OCI-LY1 (cell line): ENCODE data around the gene RFC1.
"Not testable (repeated sequence)": the region's sequence is repeated elsewhere in the genome, so short reads cannot be mapped to it uniquely, and the experiment has no call there.

Source experiments
- H2AFZ ChIP-seq: fragments of 200-600 bp; sonication (generic), shearing (Covaris generic); 2 replicates; pipeline ENCODE4 v1.6.0; 2014; ENCODE audit warnings: antibody characterized with exemption, mild to moderate bottlenecking, low read length
- H3F3A ChIP-seq: fragments of 200-600 bp; sonication (generic), shearing (Covaris generic); 2 replicates; pipeline ENCODE4 v1.6.0; 2014; ENCODE audit warnings: mild to moderate bottlenecking, antibody characterized with exemption, low read length, moderate library complexity; ENCODE audit not compliant: insufficient read depth
- H3K27ac ChIP-seq: fragments of 200-600 bp; sonication (generic); 2 replicates; pipeline ENCODE4 v1.5.1; 2014; ENCODE audit warnings: low read length, mixed run types, mild to moderate bottlenecking, low read depth; ENCODE audit not compliant: poor library complexity, severe bottlenecking
- H3K27me3 ChIP-seq: fragments of 200-600 bp; sonication (generic); 2 replicates; pipeline ENCODE4 v1.6.0; 2014; ENCODE audit warnings: antibody characterized with exemption, mild to moderate bottlenecking, low read length, moderate library complexity; ENCODE audit not compliant: insufficient read depth
- H3K36me3 ChIP-seq: fragments of 200-600 bp; sonication (generic); 2 replicates; pipeline ENCODE4 v1.6.1; 2014; ENCODE audit warnings: mild to moderate bottlenecking, antibody characterized with exemption, low read length, moderate library complexity, mixed read lengths; ENCODE audit not compliant: insufficient read depth
- H3K4me1 ChIP-seq: fragments of 200-600 bp; sonication (generic); 2 replicates; pipeline ENCODE4 v1.5.1; 2014; ENCODE audit warnings: mild to moderate bottlenecking, low read length, moderate library complexity; ENCODE audit not compliant: insufficient read depth, severe bottlenecking
- H3K4me2 ChIP-seq: fragments of 200-600 bp; sonication (generic), shearing (Covaris generic); 2 replicates; pipeline ENCODE4 v1.6.1; 2014; ENCODE audit warnings: low read length
- H3K4me3 ChIP-seq: fragments of 200-600 bp; sonication (generic); 2 replicates; pipeline ENCODE4 v1.5.1; 2014; ENCODE audit warnings: low read length, low read depth, mild to moderate bottlenecking, mixed read lengths; ENCODE audit not compliant: poor library complexity, severe bottlenecking
- H3K79me2 ChIP-seq: fragments of 200-600 bp; shearing (Covaris generic); 2 replicates; pipeline ENCODE4 v1.6.1; 2016; ENCODE audit warnings: mixed run types, low read length, mixed read lengths; ENCODE audit not compliant: insufficient read depth
- H3K9ac ChIP-seq: fragments of 200-600 bp; sonication (generic), shearing (Covaris generic); 2 replicates; pipeline ENCODE4 v1.6.1; 2014; ENCODE audit warnings: mild to moderate bottlenecking, low read length, mixed read lengths
- H3K9me2 ChIP-seq: fragments of 200-600 bp; sonication (generic), shearing (Covaris generic); 2 replicates; pipeline ENCODE4 v1.6.1; 2014; ENCODE audit warnings: low read depth, mild to moderate bottlenecking, low read length, mixed read lengths
- H3K9me3 ChIP-seq: fragments of 200-600 bp; shearing (Covaris generic); 2 replicates; pipeline ENCODE4 v1.6.1; 2014; ENCODE audit warnings: low read length, mixed read lengths
- H4K20me1 ChIP-seq: fragments of 200-600 bp; sonication (generic), shearing (Covaris generic); 2 replicates; pipeline ENCODE4 v1.6.0; 2016; ENCODE audit warnings: mild to moderate bottlenecking, low read length; ENCODE audit not compliant: insufficient read depth
- CTCF ChIP-seq: fragments of 200-600 bp; sonication (generic), shearing (Covaris generic); IDR thresholded peaks from 2 replicates; pipeline ENCODE4 v1.5.1; 2017; ENCODE audit warnings: mild to moderate bottlenecking, antibody characterized with exemption, low read length, moderate library complexity, mixed read lengths
- EZH2 ChIP-seq: fragments of 200-600 bp; sonication (generic), shearing (Covaris generic); IDR thresholded peaks from 2 replicates; pipeline ENCODE4 v1.8.0; 2017; ENCODE audit warnings: borderline replicate concordance, mixed run types, mild to moderate bottlenecking, antibody characterized with exemption, low read length, moderate library complexity, mixed read lengths

The RFC1 gene

GRCh38 chr4:39365830-39366771 lies at the start of gene RFC1:
RFC1 (minus strand) TSS chr4:39366362; CDS start chr4:39366241, 121 bp downstream.
- Histone ChIP-seq H3K9me2 (no peaks in the 10 kb centered on the region), H3K4me3 (peak within 1 kb of the TSS; percentile 90), H3K4me2 (peak within 1 kb of the TSS; percentile 73), H3K9ac (peak within 1 kb of the TSS; percentile 85), H3K9me3 (0 out of 2 replicates have a peak, but pooled peaks cover 5% of the 10 kb centered on the region), H3K27me3 (no peaks in the 10 kb centered on the region), H3K36me3 (no peaks in the 10 kb centered on the region), H3K4me1 (peaks cover 39% of the 10 kb centered on the region), H2AFZ (no peak within 1 kb of the TSS), H4K20me1 (no peaks in the 10 kb centered on the region), H3K27ac (peak within 1 kb of the TSS; percentile 77), H3F3A (no peaks in the 10 kb centered on the region; the same call in 1 of the 2 replicates), H3K79me2 (peaks cover 47% of the 10 kb centered on the region)
- TF ChIP-seq CTCF, result no peak
- no peak for TF ChIP-seq EZH2

GRCh38 chr4:39415678-39416283 lies 49.6 kb upstream of the RFC1 start:
- no peak overlapping the region for H2AFZ ChIP-seq
- no peak overlapping the region for H3K9ac ChIP-seq
- H3K4me1 ChIP-seq, result peaks cover 2% of the 10 kb centered on the region
- no peaks in the 10 kb centered on the region for H3K27me3 ChIP-seq
- no peak overlapping the region for H3K4me3 ChIP-seq
- TF ChIP-seq EZH2 (no peak), CTCF (no peak)
- H3F3A ChIP-seq, result no peaks in the 10 kb centered on the region
- no peaks in the 10 kb centered on the region for H4K20me1 ChIP-seq
- no peaks in the 10 kb centered on the region for H3K9me3 ChIP-seq
- H3K4me2 ChIP-seq, result no peak overlapping the region
- H3K36me3 ChIP-seq, result no peaks in the 10 kb centered on the region
- H3K27ac ChIP-seq, result no peak overlapping the region
- no peaks in the 10 kb centered on the region for H3K79me2 ChIP-seq
- no peaks in the 10 kb centered on the region for H3K9me2 ChIP-seq

- H3K79me2 ChIP-seq, H3F3A ChIP-seq, H3K9ac ChIP-seq, H3K27me3 ChIP-seq, H3K27ac ChIP-seq, H3K4me2 ChIP-seq, H2AFZ ChIP-seq, H3K36me3 ChIP-seq, H3K4me3 ChIP-seq, H4K20me1 ChIP-seq, H3K9me3 ChIP-seq, H3K9me2 ChIP-seq: not testable (repeated sequence)
- peaks cover 11% of the 10 kb centered on the region for H3K4me1 ChIP-seq
These were observed 45.4 kb upstream of the RFC1 start for GRCh38 chr4:39411561-39411960.
